SIG-M5 treated with dmso at 0.1 percent for 504 hours (cell line): ENCODE results near the gene NEMP2.

ENCODE experiments used
- DNase-seq: peaks from one replicate; lab custom pipeline; 2025; ENCODE audit not compliant: unreplicated experiment; lab: John Stamatoyannopoulos, UW

NEMP2 gene

GRCh38 chr2:190460487-190460886, 74.0 kb downstream of the NEMP2 start:
- DNase-seq = no peak

GRCh38 chr2:190459881-190460280, 74.6 kb downstream of the NEMP2 start:
- no peak for DNase-seq

GRCh38 chr2:190458352-190459107, 76.0 kb downstream of the NEMP2 start:
- no peak for DNase-seq

- DNase-seq = no peak
These were observed 77.3 kb downstream of the NEMP2 start for GRCh38 chr2:190457256-190457655.

- DNase-seq = no peak
These were observed 77.7 kb downstream of the NEMP2 start for GRCh38 chr2:190456833-190457232.

GRCh38 chr2:190455358-190456095, 79.0 kb downstream of the NEMP2 start:
- no peak for DNase-seq

- no peak for DNase-seq
These were observed 79.7 kb downstream of the NEMP2 start for GRCh38 chr2:190454795-190455194.
